ENCODE measurements around the gene CERT1.

CERT1 gene

DNA sequence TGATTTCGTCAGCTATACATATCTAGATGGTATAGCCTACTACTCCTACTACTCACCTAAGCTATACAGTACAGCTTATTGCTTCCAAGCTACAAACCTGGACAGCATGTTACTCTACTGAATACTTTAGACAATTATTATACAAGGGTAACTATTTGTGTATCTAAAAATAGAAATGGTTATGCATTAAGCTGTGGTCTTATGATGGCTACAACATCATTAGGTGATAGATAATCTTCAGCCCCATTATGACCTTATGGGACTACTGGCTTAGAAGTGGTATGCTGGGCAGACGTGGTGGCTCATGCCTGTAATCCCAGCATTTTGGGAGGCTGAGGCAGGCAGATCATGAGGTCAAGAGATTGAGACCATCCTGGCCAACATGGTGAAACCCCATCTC, 40.2 kb downstream of the CERT1 start:
- no peak for DNase-seq

GRCh38 chr5:75469017-75469416, 42.4 kb downstream of the CERT1 start:
- no peak for DNase-seq

DNA sequence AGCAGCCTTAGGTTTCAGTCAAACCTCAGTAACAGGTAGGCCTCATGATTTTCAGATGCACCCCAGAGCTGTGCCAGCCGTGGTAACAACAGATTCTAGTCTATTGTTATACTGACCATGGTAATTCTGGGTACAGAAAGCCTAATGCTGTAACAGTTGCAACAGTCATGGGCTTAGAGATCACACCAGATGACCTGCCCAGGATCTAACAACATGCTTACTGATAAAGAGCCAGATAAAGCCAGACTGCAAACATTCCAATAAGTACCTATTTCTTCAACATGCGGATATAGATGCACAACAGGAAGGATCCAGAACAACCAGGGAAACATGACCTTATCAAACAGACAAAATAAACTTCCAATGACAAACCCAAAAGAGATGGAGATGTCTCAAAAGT, 42.8 kb downstream of the CERT1 start:
- no peak for DNase-seq

DNA sequence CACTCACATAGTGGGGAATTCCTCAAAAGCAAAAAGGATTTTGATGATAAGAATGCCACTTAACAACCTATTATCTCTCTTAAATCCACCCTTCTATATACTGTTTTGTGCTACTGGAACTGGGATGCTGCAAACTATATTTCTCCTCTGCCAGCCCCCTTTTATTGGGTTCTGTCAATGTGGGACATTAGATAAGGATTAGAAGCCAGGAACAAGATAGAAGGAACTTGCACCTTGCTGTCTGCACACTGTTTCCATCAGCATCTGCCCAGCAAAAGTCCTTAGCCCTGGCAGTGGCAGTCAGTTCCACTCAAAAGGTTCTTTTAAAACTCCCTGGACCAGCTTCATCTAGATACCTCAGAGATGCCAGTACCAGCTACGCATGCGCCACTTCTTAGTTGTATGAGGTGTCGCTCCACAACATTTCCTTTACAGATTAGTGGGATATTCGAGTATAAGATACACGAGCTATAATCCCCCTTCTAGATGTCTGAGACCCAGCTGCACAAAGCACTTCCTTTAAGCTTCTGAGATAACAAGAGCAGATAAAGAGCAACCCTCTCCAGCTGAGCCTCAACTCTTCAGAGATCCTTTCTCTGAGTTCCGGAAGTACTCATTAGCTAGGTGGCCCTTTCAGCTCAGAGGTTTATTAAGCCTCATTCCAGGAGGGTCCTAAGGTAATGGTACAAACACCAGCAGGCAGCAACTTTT, 45.3 kb downstream of the CERT1 start:
- no peak for DNase-seq

- peak; percentile 27 for DNase-seq
Observed at GRCh38 chr5:75465480-75465879, 45.9 kb downstream of the CERT1 start.

- peak; percentile 61 for DNase-seq
Observed at GRCh38 chr5:75463726-75464125, 47.7 kb downstream of the CERT1 start.

- DNase-seq = no peak
Observed at GRCh38 chr5:75461679-75462078, 49.8 kb downstream of the CERT1 start.

GRCh38 chr5:75460942-75461610, 50.4 kb downstream of the CERT1 start:
- no peak for DNase-seq

- DNase-seq = no peak
Observed at GRCh38 chr5:75460532-75460931, 50.9 kb downstream of the CERT1 start.

DNA sequence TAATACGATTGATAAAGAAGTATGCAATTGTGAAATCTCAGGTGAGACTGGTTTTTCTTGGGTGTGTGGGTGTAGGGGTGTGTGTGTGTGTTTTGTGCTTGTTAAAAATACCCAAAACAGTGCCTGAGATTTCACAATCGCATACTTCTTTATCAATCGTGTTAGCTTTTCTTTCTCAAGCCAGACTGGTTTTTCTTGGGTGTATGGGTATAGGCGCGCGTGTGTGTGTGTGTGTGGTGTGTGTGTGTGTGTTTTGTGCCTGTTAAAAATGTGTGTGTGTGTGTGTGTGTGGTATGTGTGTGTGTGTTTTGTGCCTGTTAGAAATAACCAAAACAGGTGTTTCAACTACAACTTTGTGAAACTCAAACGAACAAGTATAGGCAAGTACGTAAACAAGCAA, 53.7 kb downstream of the CERT1 start:
- DNase-seq = no peak

DNA sequence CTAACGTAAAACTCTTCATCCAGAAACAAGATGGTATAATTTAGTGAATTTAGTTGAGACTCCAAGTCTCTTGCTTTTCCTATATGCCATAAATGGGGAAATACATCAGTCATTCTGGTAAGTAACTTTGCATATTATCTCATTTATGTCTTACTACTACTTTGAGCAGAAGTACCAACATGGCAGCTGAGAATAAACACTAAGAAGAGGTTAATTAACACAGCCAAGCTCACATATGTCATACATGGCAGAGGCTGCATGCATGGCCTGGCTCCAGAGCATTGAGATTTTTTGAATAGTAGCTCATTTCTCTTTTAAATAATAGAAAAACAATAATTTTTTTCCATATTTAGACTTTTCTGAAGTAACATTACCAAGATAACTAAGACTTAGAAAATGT, 54.3 kb downstream of the CERT1 start:
- DNase-seq = no peak

GRCh38 chr5:75450069-75450468, 61.4 kb downstream of the CERT1 start:
- DNase-seq = no peak

GRCh38 chr5:75446068-75446467, 65.4 kb downstream of the CERT1 start:
- DNase-seq = no peak

DNA sequence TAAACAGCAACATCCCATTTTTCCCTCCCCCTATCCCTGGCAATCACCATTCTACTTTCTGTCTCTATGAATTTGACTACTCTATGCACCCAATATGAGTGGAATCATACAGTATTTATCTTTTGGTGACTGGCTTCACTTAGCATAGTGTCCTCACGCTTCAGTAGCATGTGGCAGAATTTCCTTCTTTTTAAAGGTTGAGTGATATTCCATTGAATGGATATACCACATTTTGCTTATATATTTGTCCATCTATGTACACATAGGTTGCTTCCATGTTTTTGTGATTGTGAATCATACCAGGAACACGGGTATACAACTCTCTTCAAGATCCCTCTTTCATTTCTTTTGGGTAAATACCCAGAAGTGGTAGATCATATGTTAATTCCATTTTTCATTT, 69.9 kb downstream of the CERT1 start:
- no peak for DNase-seq

GRCh38 chr5:75439276-75439675, 72.2 kb downstream of the CERT1 start:
- no peak for DNase-seq

DNA sequence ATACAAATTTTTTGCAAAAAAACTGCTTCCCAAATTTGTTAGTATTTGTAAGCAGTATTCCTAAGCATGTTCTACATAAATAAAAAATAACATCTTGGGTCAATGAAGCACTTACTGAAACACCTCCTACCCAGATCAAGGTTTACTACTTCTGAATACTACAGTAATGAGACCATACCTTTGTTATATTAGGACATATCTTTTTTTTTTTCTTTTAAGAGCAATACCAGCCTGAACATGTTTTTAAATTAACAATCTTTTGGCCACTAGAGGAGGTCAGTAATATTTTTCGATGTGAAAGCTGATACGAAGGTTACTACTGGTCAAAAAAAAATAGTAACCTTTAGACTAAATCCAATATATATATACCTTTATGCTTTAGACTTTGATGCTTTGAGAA, 72.7 kb downstream of the CERT1 start:
- no peak for DNase-seq

- DNase-seq = no peak
Observed at GRCh38 chr5:75435096-75435495, 76.3 kb downstream of the CERT1 start.

DNA sequence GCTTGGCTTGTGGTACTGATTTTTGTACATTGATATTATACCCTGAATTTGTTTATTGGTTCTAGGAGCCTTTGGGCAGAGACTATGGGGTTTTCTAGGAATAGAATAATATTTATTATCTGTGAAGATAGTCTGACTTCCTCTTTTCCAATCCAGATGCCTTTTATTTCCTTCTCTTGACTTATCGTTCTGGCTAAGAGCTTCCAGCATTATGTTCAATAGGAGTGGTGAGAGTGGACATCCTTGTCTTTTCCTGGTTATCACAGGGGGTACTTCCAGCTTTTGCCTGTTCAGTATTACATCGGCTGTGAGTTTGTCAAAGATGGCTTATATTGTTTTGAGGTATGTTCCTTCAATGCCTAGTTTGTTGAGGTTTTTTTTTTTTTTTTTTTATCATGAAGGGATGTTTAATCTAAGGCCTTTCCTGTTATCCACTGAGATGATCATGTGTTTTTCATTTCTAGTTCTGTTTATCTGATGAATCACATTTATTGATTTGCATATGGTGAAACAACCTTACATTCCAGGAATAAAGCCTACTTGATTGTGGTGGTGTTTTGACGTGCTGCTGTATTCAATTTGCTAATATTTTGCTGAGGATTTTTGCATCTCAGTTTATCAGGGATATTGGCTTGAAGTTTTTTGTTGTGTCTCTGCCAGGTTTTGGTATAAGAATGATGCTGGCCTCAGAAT, 77.5 kb downstream of the CERT1 start:
- no peak for DNase-seq

GRCh38 chr5:75414241-75414640, 97.2 kb downstream of the CERT1 start:
- DNase-seq = no peak

- DNase-seq = peak; percentile 41
Observed at GRCh38 chr5:75412111-75412990, 99.1 kb downstream of the CERT1 start.

GRCh38 chr5:75405296-75405695, 106.1 kb downstream of the CERT1 start:
- DNase-seq = peak; percentile 31

DNA sequence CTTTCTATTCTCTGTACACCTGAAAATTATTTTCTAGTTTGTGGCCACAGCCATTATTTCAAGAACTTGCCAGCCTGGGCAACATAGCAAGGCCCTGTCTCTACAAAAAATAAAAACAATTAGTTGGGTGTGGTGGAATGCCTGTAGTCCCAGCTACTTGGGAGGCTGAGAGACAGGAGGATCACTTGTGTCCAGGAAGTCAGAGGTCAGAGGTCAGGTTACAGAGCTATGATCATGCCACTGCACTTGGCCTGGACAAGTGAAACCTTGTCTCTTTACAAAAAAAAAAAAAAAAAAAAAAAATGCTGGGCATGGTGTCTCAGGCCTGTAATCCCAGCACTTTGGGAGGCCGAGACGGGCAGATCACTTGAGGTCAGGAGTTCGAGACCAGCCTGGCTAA, 116.2 kb downstream of the CERT1 start:
- DNase-seq = no peak

GRCh38 chr5:75389430-75389829, 122.0 kb downstream of the CERT1 start:
- DNase-seq = no peak

All from NCI-H226 (cell line).